ENCODE data around the gene UQCR10. TPM values are rescaled to one million over a fixed set of nuclear protein-coding genes. Genes with fewer than 3 reads are reported as not detected.

UQCR10 gene
- 35.7 TPM for total RNA-seq

GRCh38 chr22:29767171-29768051 lies at the start of gene UQCR10:
TSS of gene UQCR10 (plus strand) at chr22:29767369. CDS start at chr22:29767399, 30 bp downstream.
- peak; percentile 79 for DNase-seq

- no peak for DNase-seq
Observed at GRCh38 chr22:29717789-29718188, 49.4 kb upstream of the UQCR10 start.

GRCh38 chr22:29718949-29719898 lies 47.9 kb upstream of the UQCR10 start:
- DNase-seq: no peak

GRCh38 chr22:29719899-29720645 lies 47.1 kb upstream of the UQCR10 start, which contains the start of gene CABP7:
TSS of gene CABP7 (plus strand) at chr22:29720003. CDS start at chr22:29720425, 422 bp downstream.
- no peak for DNase-seq

- no peak for DNase-seq
Observed at GRCh38 chr22:29720811-29721323, 46.3 kb upstream of the UQCR10 start.

- no peak for DNase-seq
Observed at GRCh38 chr22:29722151-29722550, 45.0 kb upstream of the UQCR10 start.

GRCh38 chr22:29722587-29722986 lies 44.6 kb upstream of the UQCR10 start:
- no peak for DNase-seq

GRCh38 chr22:29723766-29724165 lies 43.4 kb upstream of the UQCR10 start:
- DNase-seq: no peak

GRCh38 chr22:29724843-29725242 lies 42.3 kb upstream of the UQCR10 start:
- DNase-seq: no peak

- no peak for DNase-seq
Observed at GRCh38 chr22:29726106-29726505, 41.1 kb upstream of the UQCR10 start.

- no peak for DNase-seq
Observed at GRCh38 chr22:29726512-29727130, 40.5 kb upstream of the UQCR10 start.

GRCh38 chr22:29727131-29727523 lies 40.0 kb upstream of the UQCR10 start:
- no peak for DNase-seq

GRCh38 chr22:29729161-29729560 lies 38.0 kb upstream of the UQCR10 start:
- DNase-seq: no peak

- DNase-seq: no peak
Observed at GRCh38 chr22:29731058-29731850, 35.9 kb upstream of the UQCR10 start.

- DNase-seq: no peak
Observed at GRCh38 chr22:29732883-29733282, 34.3 kb upstream of the UQCR10 start.

GRCh38 chr22:29733362-29734201 lies 33.6 kb upstream of the UQCR10 start:
- DNase-seq: no peak

GRCh38 chr22:29734406-29734805 lies 32.8 kb upstream of the UQCR10 start:
- DNase-seq: no peak

- no peak for DNase-seq
Observed at GRCh38 chr22:29734838-29735237, 32.3 kb upstream of the UQCR10 start.

GRCh38 chr22:29735416-29735815 lies 31.8 kb upstream of the UQCR10 start:
- no peak for DNase-seq

Measured in occipital lobe (tissue), 2 donors.